Femur (tissue), 1 donor: ENCODE results near the gene ZAP70.

Experiments
- DNase-seq: peaks from one replicate; pipeline ENCODE4 v3.0.0-alpha.2; 2017

Gene ZAP70

GRCh38 chr2:97755491-97755890 is 42.1 kb downstream of the ZAP70 start:
- DNase-seq = no peak

GRCh38 chr2:97757062-97757461 is 43.7 kb downstream of the ZAP70 start:
- DNase-seq = no peak

DNA sequence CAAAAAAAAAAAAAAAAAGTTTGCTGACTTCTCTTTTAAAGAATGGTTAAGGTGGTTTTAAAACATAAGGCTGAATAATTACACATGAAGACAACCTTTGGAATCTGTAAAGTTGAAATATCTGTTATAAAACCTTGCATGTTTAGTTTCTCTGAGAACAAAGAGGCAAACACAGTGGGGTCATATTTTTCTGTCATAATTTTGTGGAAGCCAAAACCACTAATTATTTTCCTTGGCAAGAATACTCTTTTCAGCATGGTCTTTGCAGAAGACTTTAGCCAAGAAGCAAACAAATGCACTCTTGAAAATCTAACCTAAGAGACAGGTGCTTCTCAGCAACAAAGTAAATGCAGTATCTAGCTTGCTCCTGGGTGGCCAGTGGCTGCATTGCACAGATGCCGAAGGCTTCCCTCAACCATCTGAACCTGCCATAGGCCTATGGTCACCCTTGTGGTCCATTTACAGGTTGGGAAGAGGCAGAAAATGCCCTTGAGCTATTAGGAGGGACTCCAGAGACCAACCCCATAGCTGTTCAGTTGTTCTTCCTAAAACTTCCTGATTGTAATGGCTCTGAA is 44.8 kb downstream of the ZAP70 start:
- no peak for DNase-seq

DNA sequence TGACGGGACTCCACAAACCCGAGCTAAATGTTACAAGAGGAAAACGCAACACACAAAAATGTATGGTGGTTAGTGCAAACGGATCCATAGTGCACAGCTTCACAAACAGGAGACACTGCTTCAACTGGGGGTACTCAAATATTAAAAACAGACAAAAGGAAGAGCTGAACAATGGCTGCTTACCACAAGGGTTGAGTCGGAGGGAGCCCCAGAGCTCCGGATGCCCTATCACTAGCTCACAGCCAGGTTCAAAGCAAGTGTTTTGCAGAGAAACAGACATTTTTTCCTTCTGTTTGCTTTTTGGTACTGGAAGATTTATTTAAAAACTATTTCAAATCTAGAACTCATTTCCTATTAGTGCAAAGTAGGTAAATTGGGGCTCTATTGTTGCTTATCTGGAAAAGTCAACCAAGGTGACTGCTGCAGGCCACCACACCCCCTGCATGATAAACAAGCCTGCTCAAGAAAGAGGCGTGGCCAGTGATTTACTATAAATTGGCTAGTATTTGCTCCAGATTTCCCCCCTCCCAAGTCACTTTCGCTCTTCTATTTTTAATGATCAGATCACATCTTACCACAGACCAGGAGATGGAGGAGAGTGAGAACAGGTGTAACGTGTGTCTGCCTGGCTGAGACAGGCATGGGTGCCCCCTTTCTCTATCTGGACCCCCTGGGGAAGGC is 46.5 kb downstream of the ZAP70 start:
- no peak for DNase-seq

DNA sequence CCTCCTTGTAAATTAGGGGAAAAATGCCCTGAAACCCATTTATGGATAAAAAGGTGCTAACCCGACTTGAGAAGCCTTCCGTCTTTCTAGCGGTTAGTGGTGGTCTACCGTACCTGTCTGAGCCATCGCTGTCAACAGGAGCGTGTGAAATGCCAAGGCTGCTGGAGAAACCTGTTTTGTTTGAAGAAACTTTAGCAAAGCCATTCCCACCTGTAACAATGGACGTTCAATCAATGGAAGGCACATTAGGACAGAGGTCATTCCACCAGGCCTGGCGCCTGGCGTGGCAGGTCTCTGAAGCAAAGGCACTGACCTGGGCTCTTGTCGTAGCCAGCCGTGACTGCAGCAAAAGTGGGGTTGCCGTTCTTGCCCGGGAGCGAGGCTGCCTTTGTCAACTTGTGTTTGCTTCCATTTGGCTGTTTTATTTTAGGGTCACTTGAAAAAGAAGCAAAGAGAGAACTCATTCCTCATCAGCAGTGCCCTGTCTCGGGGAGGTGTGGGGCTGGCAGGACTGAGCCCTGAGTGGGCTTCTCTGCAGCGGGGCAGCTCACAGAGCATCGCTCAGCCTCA is 47.2 kb downstream of the ZAP70 start:
- no peak for DNase-seq

- no peak for DNase-seq
Observed at GRCh38 chr2:97761192-97761591, 47.8 kb downstream of the ZAP70 start.

DNA sequence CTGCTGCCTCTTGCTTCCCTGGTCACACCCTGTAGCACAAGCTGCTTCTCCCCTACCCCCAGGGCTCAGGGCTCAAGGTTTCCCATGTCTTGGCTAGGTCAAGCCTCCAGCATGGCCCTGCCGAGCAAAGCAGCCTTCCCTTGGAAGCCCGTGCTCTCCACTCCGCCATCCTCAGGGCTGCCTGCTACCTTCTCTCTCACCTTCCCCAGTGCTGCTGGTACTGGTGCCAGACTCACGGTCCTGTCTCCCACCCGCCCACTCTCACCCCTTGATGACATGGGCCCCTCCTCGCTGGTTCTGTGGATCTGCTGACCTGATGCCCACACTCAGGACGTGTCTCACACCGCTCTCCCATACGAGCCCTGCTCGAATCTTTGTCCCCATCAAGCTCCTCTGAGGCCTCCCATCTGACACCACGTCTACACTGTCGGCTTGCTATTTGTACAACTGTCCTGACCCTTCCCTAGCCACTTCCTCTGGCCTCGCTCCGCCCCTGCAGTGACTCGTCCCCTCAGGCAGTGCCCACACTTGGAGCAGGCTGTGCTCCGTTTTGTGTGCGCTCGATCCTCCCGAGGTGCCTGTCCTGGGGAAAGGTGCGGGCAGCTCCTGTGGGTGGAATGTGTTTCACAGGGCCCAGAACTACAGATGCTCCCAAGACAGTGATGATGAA is 49.9 kb downstream of the ZAP70 start:
- no peak for DNase-seq

DNA sequence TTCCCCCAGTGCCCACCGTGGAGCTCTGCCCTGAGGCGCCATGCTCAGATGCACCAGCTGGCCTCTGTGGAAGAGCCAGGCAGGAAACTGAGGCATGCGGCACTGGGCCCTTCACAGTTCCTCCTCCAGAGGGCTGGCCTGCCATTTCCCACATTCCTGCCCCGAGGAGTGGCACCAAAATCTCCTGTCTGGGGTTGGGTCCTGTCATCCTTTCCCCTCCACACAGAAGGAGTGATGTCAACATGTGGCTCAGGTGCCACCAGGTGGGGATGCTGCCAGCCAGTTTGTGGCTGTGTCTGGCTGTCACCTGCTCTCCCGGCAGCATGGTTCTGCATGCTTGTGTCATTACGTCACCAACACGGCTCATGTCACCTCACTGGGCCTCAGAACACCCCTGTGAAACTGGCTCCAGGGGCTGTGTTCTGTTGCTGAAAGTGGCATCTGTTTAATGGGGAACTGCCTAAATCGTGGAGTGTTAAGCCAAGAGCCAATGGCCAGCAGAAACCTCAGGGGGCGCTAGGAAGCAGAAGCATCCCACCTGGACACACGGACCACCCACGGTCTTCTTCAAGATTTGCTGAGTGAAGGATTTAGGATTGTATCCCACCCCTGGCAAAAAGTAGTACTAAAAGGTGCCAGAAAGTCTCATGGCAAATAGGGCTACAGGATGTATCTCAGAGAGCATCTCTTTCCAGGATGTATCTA is 51.3 kb downstream of the ZAP70 start:
- DNase-seq = no peak

- no peak for DNase-seq
Observed at GRCh38 chr2:97765933-97766332, 52.6 kb downstream of the ZAP70 start.

DNA sequence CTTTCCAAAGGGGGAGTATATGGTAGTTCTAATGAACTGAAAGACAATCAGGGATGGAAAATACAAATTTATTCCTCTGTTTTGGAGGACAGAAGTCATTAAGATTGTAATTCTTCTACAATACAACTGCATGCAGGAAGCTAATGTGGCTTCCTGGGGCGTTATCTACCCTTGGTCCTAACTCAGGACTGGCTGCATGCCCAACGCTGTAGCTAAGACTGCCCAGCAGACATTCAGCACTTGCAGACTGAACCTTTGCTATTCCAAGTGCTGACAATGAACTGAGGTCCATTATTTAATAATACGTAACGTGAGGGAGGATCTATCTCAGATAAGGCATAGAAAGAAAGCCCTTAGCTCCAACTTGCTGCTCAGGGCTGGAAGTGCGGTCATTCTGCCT is 53.2 kb downstream of the ZAP70 start:
- DNase-seq = no peak

DNA sequence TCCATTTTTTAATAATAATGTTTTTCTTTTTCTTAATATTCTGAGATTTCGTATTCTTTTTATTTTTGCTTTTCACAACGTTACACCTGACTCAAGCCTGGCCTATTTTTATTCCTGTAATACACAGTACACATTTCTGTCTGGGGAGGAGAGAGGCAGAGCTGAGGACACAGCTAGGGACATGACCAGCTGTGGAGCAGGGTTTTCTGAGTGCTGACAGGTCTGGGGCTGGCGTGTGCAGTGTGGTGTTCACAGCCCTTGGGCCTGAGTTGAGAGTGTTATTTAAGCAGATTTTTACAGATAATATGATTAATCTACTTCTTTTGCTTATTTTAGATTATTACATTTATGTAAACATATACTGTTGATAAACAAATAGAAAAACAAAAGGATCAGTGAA is 55.9 kb downstream of the ZAP70 start:
- DNase-seq = no peak

DNA sequence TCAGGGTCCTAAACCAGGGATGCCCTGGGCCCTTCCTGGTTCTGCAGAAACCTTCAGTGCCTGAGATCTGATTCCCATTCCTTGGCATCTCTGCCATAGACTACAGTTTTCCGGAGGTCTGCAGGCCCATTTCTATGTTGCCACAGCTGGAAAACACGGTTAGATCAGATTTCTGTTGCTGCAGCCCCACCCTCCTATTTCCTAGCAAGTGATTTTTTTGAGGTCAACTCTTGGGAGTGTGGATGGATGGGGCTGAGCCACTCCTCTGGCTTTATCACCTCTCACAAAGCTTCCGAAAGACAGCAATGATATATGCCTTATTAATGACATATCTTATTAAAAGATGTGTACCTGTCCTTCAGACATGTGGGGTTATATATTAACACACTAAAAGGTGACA is 56.3 kb downstream of the ZAP70 start:
- DNase-seq = no peak

GRCh38 chr2:97770445-97770844 is 57.1 kb downstream of the ZAP70 start:
- no peak for DNase-seq

- no peak for DNase-seq
Observed at GRCh38 chr2:97774425-97774824, 61.0 kb downstream of the ZAP70 start.

DNA sequence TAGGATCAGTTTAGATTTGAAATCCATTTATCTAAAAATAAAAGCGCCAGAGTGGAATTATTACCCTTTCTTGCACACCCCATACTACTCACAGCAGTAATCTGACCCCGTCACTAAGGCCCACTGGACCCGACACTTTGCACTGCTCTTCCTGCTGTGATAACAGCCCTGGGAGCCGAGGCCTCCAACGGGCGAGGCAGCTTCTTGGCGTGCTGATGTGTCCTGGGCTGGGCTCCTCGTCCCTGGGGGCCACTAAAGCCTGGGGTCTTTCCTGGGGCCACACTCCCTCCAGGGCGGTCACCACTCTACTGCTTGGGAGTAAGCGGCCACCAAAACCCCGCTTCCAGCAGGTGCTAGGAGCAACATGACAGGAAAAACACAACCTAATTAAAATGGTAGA is 61.7 kb downstream of the ZAP70 start:
- no peak for DNase-seq

GRCh38 chr2:97779141-97779540 is 65.8 kb downstream of the ZAP70 start:
- no peak for DNase-seq

GRCh38 chr2:97781981-97782380 is 68.6 kb downstream of the ZAP70 start:
- no peak for DNase-seq

GRCh38 chr2:97784953-97785352 is 71.6 kb downstream of the ZAP70 start:
- no peak for DNase-seq

DNA sequence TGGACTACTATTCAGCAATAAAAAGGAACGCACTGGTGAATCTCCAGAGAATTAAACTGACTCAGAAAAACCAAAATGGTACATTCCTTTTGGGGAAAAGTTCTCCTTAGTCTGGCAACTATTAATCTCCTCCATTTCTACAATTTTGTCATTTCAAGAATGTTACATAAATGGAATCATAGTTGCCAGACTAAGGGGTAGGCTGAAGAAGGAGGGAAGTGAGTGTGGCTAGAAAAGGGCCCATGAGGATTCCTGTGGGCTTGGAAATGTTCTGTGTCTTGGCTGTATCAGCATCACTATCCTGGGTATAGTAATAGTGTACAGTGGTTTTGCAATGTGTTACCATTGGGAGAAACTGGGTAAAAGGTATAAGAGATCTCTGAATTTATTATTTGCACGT is 72.4 kb downstream of the ZAP70 start:
- DNase-seq = no peak

DNA sequence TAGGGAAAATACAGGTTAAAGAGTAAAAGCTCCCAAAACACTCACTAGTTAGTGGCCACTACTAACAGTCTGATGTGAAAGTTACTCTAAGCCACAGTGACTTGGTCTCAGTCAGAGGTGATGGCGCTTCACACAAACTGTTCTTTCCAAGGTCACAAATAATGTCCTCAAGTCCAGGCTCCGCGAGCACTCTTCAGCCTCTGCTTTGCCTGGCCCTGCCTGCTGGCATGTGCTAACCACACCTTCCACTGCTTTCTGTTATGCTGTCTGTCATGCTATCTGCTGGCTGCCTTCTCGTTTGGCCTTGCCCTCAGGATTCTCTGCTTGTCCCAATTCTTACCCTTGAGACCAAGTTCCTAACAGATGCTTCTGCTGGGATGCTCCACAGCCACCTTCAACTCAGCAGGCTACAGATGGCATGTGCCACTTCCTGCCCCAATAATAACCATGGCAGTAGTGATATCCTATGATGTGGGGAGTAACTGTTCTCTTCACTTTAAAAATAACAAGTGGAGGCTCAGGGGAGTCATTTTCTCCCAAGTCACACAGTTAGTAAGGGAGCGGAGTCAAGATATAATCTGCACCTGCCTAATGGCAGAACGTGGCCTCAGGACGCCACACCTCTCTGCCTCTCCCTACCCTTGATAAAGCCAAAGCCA is 75.7 kb downstream of the ZAP70 start:
- no peak for DNase-seq
